GM12878 (cell line): ENCODE data around the gene CHCHD1. TPM values are rescaled to one million over a fixed set of nuclear protein-coding genes. Genes with fewer than 3 reads are reported as not detected.
A peak's percentile ranks its signal among the peaks of the same experiment; 100 is the strongest.

Source experiments
- BMI1 ChIP-seq: fragments of 450-650 bp; IDR thresholded peaks from 2 replicates; pipeline ENCODE4 v1.6.1; 2016; ENCODE audit warnings: mild to moderate bottlenecking, moderate library complexity, borderline replicate concordance
- FOXK2 ChIP-seq: fragments of 450-650 bp; IDR thresholded peaks from 2 replicates; pipeline ENCODE4 v1.6.1; 2017; ENCODE audit warnings: mild to moderate bottlenecking, moderate library complexity
- HCFC1 ChIP-seq: fragments of 150-350 bp; IDR thresholded peaks from 2 replicates; pipeline ENCODE4 v1.6.1; 2014; ENCODE audit warnings: low read length
- HDAC6 ChIP-seq: fragments of 200-600 bp; sonication (generic); IDR thresholded peaks from one replicate; pipeline ENCODE4 v1.8.0; 2017; ENCODE audit warnings: antibody characterized with exemption; ENCODE audit not compliant: unreplicated experiment
- IKZF1 ChIP-seq: fragments of 450-650 bp; conservative IDR thresholded peaks from 2 replicates; pipeline ENCODE4 v1.6.1; 2017; ENCODE audit warnings: antibody characterized with exemption, mild to moderate bottlenecking
- MEF2B ChIP-seq: fragments of 450-650 bp; IDR thresholded peaks from 2 replicates; pipeline ENCODE4 v1.6.1; 2018; ENCODE audit warnings: mild to moderate bottlenecking, moderate library complexity; ENCODE audit not compliant: partially characterized antibody, poor library complexity, severe bottlenecking
- MTA3 ChIP-seq: IDR thresholded peaks from 2 replicates; pipeline ENCODE4 v1.6.1; 2012; ENCODE audit warnings: low read length, inconsistent platforms, borderline replicate concordance
- MXI1 ChIP-seq: fragments of 150-350 bp; IDR thresholded peaks from 2 replicates; pipeline ENCODE4 v1.6.1; 2011; ENCODE audit warnings: low read depth, mild to moderate bottlenecking, inconsistent platforms, low read length, improper control_type of control experiment
- POLR2A ChIP-seq: IDR thresholded peaks from 2 replicates; pipeline ENCODE4 v1.6.1; 2011; ENCODE audit warnings: low read depth, mild to moderate bottlenecking, low read length
- SMARCA5 ChIP-seq: fragments of 450-650 bp; IDR thresholded peaks from 2 replicates; pipeline ENCODE4 v1.6.1; 2017; ENCODE audit warnings: mild to moderate bottlenecking
- YY1 ChIP-seq: IDR thresholded peaks from 2 replicates; pipeline ENCODE4 v1.6.1; 2011; ENCODE audit warnings: low read depth, mild to moderate bottlenecking, low read length
- ZBED1 ChIP-seq: IDR thresholded peaks from 2 replicates; pipeline ENCODE4 v1.6.1; 2016; ENCODE audit warnings: borderline replicate concordance
- ZNF622 ChIP-seq: fragments of 450-650 bp; IDR thresholded peaks from 2 replicates; pipeline ENCODE4 v1.6.1; 2017; ENCODE audit warnings: mild to moderate bottlenecking, inconsistent platforms
- ZZZ3 ChIP-seq: IDR thresholded peaks from 2 replicates; pipeline ENCODE4 v1.6.1; 2011; ENCODE audit warnings: low read depth; ENCODE audit not compliant: control insufficient read depth, insufficient read length
- polyA plus RNA-seq, 11 experiments: library from polyadenylated mRNA; depleted of rRNA in 4 of 11; unstranded in 6 of 11; stranded (reverse) in 5 of 11; fragments of >200 nt; fragmentation: Nextera tagmentation in 4 of 11; fragmentation: Illumina TruSeq in 1 of 11; extraction: Ambion mirVana in 4 of 11; extraction: Trizol in 1 of 11; gene quantifications; 1 replicate in 1 of 11; 2 replicates in 10 of 11; pipeline versions ENCODE4 v1.2.1 to v1.2.3, GENCODE V29; 2011 to 2016; ENCODE audit warnings: inconsistent platforms in 2 of 11, missing spikeins in 2 of 11, low read depth in 1 of 11
- total RNA-seq, 4 experiments: library from RNA; depleted of rRNA in 3 of 4; stranded (reverse); fragments of >200 nt in 3 of 4; fragmentation: Illumina TruSeq in 1 of 4; extraction: Trizol in 1 of 4; gene quantifications; 2 replicates each; pipeline versions ENCODE4 v1.2.1 to v1.2.3, GENCODE V29; 2013 to 2021
- TF ChIP-seq, protein P1 (sequence below): IDR thresholded peaks from 2 replicates; pipeline ENCODE4 v1.6.1; 2011; ENCODE audit warnings: borderline replicate concordance, low read depth, mild to moderate bottlenecking, moderate library complexity, low read length; ENCODE audit not compliant: insufficient read depth, poor library complexity, severe bottlenecking
- TF ChIP-seq, protein P2 (sequence below): IDR thresholded peaks from 2 replicates; pipeline ENCODE4 v1.6.1; 2011; ENCODE audit warnings: mild to moderate bottlenecking, low read depth, low read length, moderate library complexity; ENCODE audit not compliant: insufficient replicate concordance
- TF ChIP-seq, protein P3 (sequence below): fragments of 450-650 bp; IDR thresholded peaks from 2 replicates; pipeline ENCODE4 v1.6.1; 2017; ENCODE audit warnings: mild to moderate bottlenecking
- TF ChIP-seq, protein P4 (sequence below): IDR thresholded peaks from 2 replicates; pipeline ENCODE4 v1.6.1; 2012; ENCODE audit warnings: low read depth, low read length, improper control_type of control experiment
- TF ChIP-seq, protein P5 (sequence below): IDR thresholded peaks from 2 replicates; pipeline ENCODE4 v1.6.1; 2012; ENCODE audit warnings: low read depth, low read length, improper control_type of control experiment
- TF ChIP-seq, protein P6 (sequence below): fragments of 450-650 bp; IDR thresholded peaks from 2 replicates; pipeline ENCODE4 v1.6.1; 2016; ENCODE audit warnings: mild to moderate bottlenecking, moderate library complexity, borderline replicate concordance

CHCHD1 gene
- total and polyA plus RNA-seq, 10 of the 15 experiments (the other 5 are each of a cell fraction or from before 2014, with no cell fraction given), result 35.0 to 132 (median 70.0) TPM

DNA sequence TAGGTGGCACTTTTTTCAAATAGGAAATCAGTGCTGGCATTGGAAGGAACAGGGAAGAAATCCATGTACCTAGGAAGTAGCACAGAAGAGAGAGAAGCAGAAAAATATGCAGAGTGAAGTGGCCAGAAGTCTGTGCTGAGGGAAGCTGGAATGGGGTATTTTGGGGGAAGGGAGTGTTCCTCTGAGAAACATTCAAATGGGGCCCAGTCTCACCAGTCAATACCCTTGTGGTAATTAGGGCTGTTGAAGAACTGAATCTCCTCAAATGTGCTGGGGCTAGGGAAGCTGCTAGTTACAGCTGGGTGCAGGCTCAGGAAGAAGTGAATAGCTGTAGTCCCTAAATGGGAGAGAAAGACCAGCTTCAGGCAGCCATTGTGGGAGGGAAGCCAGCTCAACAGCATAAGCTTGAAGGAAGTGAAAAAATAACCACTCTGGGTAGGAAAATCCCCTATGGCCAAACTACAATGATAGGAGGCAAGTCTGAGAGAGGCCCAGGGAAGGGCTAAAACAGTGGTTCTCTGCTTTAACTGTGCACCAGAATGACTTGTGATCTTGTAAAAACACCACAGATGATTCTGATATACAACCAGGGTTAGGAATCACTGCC is 21.9 kb downstream of the CHCHD1 start (continued):
- peak; percentile 35; the same call in 1 of the 2 replicates for TF ChIP-seq MXI1
- TF ChIP-seq, protein P1, sequence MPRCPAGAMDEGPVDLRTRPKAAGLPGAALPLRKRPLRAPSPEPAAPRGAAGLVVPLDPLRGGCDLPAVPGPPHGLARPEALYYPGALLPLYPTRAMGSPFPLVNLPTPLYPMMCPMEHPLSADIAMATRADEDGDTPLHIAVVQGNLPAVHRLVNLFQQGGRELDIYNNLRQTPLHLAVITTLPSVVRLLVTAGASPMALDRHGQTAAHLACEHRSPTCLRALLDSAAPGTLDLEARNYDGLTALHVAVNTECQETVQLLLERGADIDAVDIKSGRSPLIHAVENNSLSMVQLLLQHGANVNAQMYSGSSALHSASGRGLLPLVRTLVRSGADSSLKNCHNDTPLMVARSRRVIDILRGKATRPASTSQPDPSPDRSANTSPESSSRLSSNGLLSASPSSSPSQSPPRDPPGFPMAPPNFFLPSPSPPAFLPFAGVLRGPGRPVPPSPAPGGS, result no peak
- TF ChIP-seq HCFC1, result no peak
- TF ChIP-seq IKZF1, result peak; percentile 58
- no peak for TF ChIP-seq ZNF622
- TF ChIP-seq YY1, result peak; percentile 92
- 0 out of 2 replicates have a peak, but pooled peaks have one; percentile 5 for TF ChIP-seq ZBED1
- no peak for TF ChIP-seq ZZZ3
- TF ChIP-seq POLR2A, result 0 out of 2 replicates have a peak, but pooled peaks have one; percentile 32
- TF ChIP-seq MTA3, result no peak
- no peak for TF ChIP-seq FOXK2
- no peak for TF ChIP-seq HDAC6
- peak; percentile 37 for TF ChIP-seq MEF2B
- TF ChIP-seq, protein P2, sequence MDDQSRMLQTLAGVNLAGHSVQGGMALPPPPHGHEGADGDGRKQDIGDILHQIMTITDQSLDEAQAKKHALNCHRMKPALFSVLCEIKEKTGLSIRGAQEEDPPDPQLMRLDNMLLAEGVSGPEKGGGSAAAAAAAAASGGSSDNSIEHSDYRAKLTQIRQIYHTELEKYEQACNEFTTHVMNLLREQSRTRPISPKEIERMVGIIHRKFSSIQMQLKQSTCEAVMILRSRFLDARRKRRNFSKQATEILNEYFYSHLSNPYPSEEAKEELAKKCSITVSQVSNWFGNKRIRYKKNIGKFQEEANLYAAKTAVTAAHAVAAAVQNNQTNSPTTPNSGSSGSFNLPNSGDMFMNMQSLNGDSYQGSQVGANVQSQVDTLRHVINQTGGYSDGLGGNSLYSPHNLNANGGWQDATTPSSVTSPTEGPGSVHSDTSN, result no peak
- TF ChIP-seq, protein P3, sequence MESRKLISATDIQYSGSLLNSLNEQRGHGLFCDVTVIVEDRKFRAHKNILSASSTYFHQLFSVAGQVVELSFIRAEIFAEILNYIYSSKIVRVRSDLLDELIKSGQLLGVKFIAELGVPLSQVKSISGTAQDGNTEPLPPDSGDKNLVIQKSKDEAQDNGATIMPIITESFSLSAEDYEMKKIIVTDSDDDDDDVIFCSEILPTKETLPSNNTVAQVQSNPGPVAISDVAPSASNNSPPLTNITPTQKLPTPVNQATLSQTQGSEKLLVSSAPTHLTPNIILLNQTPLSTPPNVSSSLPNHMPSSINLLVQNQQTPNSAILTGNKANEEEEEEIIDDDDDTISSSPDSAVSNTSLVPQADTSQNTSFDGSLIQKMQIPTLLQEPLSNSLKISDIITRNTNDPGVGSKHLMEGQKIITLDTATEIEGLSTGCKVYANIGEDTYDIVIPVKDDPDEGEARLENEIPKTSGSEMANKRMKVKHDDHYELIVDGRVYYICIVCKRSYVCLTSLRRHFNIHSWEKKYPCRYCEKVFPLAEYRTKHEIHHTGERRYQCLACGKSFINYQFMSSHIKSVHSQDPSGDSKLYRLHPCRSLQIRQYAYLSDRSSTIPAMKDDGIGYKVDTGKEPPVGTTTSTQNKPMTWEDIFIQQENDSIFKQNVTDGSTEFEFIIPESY, result no peak
- no peak for TF ChIP-seq SMARCA5
- TF ChIP-seq, protein P4, sequence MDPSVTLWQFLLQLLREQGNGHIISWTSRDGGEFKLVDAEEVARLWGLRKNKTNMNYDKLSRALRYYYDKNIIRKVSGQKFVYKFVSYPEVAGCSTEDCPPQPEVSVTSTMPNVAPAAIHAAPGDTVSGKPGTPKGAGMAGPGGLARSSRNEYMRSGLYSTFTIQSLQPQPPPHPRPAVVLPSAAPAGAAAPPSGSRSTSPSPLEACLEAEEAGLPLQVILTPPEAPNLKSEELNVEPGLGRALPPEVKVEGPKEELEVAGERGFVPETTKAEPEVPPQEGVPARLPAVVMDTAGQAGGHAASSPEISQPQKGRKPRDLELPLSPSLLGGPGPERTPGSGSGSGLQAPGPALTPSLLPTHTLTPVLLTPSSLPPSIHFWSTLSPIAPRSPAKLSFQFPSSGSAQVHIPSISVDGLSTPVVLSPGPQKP, result no peak
- TF ChIP-seq, protein P5, sequence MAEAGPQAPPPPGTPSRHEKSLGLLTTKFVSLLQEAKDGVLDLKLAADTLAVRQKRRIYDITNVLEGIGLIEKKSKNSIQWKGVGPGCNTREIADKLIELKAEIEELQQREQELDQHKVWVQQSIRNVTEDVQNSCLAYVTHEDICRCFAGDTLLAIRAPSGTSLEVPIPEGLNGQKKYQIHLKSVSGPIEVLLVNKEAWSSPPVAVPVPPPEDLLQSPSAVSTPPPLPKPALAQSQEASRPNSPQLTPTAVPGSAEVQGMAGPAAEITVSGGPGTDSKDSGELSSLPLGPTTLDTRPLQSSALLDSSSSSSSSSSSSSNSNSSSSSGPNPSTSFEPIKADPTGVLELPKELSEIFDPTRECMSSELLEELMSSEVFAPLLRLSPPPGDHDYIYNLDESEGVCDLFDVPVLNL, result no peak
- TF ChIP-seq, protein P6, sequence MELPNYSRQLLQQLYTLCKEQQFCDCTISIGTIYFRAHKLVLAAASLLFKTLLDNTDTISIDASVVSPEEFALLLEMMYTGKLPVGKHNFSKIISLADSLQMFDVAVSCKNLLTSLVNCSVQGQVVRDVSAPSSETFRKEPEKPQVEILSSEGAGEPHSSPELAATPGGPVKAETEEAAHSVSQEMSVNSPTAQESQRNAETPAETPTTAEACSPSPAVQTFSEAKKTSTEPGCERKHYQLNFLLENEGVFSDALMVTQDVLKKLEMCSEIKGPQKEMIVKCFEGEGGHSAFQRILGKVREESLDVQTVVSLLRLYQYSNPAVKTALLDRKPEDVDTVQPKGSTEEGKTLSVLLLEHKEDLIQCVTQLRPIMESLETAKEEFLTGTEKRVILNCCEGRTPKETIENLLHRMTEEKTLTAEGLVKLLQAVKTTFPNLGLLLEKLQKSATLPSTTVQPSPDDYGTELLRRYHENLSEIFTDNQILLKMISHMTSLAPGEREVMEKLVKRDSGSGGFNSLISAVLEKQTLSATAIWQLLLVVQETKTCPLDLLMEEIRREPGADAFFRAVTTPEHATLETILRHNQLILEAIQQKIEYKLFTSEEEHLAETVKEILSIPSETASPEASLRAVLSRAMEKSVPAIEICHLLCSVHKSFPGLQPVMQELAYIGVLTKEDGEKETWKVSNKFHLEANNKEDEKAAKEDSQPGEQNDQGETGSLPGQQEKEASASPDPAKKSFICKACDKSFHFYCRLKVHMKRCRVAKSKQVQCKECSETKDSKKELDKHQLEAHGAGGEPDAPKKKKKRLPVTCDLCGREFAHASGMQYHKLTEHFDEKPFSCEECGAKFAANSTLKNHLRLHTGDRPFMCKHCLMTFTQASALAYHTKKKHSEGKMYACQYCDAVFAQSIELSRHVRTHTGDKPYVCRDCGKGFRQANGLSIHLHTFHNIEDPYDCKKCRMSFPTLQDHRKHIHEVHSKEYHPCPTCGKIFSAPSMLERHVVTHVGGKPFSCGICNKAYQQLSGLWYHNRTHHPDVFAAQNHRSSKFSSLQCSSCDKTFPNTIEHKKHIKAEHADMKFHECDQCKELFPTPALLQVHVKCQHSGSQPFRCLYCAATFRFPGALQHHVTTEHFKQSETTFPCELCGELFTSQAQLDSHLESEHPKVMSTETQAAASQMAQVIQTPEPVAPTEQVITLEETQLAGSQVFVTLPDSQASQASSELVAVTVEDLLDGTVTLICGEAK, result no peak
- TF ChIP-seq BMI1, result no peak
